Head of caudate nucleus (tissue), 42 donors: Measurements from ENCODE around the gene IPO13.

Source experiments
- DNase-seq, 42 donors: peaks; one replicate each; pipeline versions ENCODE4 v3.0.0 to v3.0.0-alpha.2; 2020 to 2021; ENCODE audit warnings: mixed read lengths in 7 of 42
- intact Hi-C: fragments of 100-400 bp; cut with DNase I; formaldehyde crosslinking; loops from one replicate; pipeline ENCODE4 v1.15.0; 2022

IPO13 gene

GRCh38 chr1:43924516-43924915 lies 22.2 kb upstream of the IPO13 start:
- intact Hi-C loops = no loop called here
- DNase-seq = no peak

DNA sequence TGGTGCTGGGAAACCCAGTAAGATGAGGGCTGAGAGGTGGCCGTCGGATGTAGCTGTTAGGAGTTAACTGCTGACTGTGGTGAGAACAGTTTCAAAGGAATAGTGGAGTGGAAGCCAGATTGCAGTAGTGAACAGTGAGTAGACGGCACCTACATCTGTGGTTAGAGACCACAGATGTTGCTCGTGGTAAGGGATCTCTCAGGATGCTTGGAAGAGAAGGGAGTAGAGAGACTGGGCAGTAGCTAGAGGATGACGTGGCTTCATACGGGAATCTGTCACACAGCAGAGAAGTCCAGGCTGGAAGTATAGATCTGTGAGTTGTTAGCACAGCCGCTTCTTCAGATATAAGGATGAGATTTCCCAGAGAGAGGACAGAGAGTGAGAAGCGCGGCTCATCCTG lies 20.9 kb upstream of the IPO13 start:
- DNase-seq = no peak
- intact Hi-C loops = loop anchor here (5.0 kb wide), 1 partner anchor 324 kb away; no protein-coding TSS in a partner anchor

DNA sequence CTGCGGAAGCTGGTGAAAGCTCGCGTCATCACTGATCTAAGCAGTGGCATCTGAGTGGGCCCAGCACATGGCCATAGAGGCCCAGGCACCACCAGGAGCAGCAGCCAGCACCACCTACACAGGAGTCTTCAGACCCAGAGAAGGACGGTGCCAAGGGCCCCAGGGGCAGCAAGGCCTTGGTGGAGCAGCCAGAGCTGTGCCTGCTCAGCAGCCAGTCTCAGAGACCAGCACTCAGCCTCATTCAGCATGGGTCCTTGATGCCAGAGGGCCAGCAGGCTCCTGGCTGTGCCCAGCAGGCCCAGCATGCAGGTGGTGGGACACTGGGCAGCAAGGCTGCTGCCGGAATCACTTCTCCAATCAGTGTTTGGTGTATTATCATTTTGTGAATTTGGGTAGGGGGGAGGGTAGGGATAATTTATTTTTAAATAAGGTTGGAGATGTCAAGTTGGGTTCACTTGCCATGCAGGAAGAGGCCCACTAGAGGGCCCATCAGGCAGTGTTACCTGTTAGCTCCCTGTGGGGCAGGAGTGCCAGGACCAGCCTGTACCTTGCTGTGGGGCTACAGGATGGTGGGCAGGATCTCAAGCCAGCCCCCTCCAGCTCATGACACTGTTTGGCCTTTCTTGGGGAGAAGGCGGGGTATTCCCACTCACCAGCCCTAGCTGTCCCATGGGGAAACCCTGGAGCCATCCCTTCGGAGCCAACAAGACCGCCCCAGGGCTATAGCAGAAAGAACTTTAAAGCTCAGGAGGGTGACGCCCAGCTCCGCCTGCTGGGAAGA lies 16.4 kb upstream of the IPO13 start:
- intact Hi-C loops = loop anchor here (5.0 to 10.0 kb wide), 3 partner anchors 104 to 406 kb away; partner anchors contain the start of gene SLC6A9
- DNase-seq = peak in 6 of 42 donors; percentile 37 to 53 (median 44)

GRCh38 chr1:43930949-43931275 lies 15.8 kb upstream of the IPO13 start:
- intact Hi-C loops = loop anchor here (5.0 to 10.0 kb wide), 3 partner anchors 104 to 406 kb away; partner anchors contain the start of gene SLC6A9
- no peak for DNase-seq

DNA sequence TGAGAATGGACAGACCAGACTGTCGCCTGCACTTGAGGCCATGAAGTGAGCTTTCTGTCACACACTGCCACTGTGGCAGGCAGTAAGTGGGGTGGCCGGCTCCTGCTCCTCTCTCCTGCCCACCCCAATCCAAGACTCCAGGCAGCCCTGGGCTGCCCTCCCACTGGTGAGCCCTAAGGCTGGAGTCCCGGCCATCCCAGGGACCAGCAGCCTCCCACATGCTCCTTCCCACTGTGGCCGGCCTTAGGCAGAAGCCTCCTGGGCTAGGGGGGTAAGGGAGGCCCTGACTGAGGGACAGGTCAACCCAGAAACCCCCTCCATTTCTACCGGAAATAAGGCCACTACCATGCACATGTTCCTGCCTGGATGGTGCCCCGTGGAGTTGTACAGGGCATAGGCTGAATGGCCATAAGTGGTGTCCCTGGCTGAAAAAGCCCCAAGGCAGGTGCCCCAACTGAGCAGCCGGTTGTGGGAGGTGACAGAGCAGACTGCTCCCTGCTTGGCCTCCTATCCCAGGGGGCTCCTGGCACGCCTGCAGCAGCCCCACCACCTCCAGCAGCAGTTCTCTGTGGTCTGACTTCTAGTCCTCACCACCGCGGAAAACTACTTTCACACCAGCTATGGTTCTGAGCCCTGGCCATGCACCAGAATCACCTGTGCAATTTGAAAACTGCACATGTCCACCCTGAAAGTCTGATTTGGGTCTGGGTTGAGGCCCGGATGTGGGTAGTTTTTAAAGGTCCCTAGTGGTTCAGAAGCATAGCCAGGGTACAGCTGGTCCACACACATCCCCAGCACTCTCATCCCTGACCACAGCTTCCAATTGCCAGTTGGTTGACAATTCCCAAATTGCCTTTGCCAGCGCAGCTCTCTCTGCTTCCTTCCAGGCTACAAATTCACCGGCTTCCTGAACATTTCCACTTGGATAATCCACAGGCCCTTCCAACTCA lies 14.8 kb upstream of the IPO13 start:
- intact Hi-C loops = loop anchor here (5.0 to 10.0 kb wide), 3 partner anchors 103 to 407 kb away; partner anchors contain the start of gene SLC6A9
- no peak for DNase-seq

- no peak for DNase-seq
- intact Hi-C loops = loop anchor here (5.0 to 10.0 kb wide), 3 partner anchors 102 to 408 kb away; partner anchors contain the start of gene SLC6A9
Observed at GRCh38 chr1:43932786-43933385, 13.9 kb upstream of the IPO13 start.

DNA sequence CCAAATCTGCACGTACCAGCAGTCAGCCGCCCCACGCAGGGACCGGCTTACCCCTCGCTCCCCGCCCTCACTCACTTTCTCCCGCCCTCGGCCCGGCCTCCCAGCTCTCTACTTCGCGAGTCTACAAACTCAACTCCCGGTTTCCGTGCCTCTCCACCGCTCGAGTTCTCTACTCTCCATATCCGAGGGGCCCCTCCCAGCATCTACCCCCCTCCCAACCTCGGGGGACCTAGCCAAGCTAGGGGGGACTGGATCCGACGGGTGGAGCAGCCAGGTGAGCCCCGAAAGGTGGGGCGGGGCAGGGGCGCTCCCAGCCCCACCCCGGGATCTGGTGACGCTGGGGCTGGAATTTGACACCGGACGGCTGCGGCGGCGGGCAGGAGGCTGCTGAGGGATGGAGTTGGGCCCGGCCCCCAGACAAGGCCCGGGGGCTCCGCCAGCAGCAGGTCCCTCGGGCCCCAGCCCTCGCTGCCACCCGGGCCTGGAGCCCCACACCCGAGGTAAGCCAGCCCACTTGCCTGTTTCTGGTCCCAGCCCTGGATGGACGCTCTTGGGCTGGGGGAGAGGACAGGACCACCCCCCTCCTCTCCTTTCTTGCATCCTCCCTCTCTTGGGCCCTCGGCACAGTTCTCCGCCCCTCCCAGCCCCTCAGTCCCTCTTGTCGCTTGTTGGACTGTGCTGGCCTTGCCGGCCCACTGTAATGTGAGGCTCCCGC lies 13.2 kb upstream of the IPO13 start, which contains the start of gene ARTN:
TSS of gene ARTN (plus strand) at position 416 of the 715 bp plus-strand sequence. CDS start 1,856 bp downstream, outside the sequence.
- peak in 3 of 42 donors; percentile 26 to 39 (median 35) for DNase-seq
- intact Hi-C loops = loop anchor here (5.0 to 10.0 kb wide), 3 partner anchors 101 to 409 kb away; partner anchors contain the start of gene SLC6A9

DNA sequence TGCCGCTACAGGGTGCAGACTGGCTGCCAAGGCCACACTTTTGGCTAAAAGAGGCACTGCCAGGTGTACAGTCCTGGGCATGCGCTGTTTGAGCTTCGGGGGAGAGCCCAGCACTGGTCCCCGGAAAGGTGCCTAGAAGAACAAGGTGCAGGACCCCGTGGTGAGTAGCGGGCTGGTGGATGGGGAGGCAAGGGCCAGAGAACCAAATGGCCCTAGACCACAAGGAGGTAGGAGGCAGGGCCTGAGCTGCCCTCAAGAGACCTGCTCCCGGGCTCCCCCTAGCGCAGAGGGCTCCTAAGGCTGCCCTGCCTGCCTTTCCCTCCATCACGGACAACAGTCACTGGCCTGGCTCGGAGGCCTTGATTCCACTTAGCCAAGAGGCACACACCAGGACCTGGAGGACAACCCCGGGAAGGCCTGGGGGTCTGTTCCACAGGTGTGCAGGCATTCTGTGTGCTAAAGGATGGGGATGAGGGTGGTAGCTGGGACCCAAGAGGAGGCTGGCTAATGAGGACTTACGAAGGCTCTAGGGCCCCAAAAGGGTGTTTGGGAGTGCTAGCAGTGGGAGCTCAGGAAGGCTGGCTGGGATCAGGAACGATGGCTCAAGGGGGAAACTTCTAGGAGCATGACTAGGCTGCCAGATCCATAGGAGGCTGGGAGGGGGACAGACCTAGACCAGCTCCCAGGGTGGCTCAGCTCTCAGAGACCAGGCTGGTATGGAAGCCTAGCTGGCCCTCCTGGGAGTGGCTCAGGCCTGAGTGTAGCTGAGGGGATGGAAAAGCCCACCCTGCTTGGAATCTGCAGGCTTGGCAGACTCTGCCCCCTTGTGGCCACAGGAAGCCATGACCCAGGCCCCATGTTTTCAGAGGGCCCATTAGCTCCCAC lies 12.4 kb upstream of the IPO13 start:
- DNase-seq = peak in 40 of 42 donors; percentile 46 to 89 (median 70)
- intact Hi-C loops = loop anchor here (5.0 to 10.0 kb wide), 3 partner anchors 100 to 410 kb away; partner anchors contain the start of gene SLC6A9

GRCh38 chr1:43934986-43935324 lies 11.8 kb upstream of the IPO13 start:
- intact Hi-C loops = loop anchor here (5.0 to 10.0 kb wide), 3 partner anchors 100 to 410 kb away; partner anchors contain the start of gene SLC6A9
- no peak for DNase-seq

GRCh38 chr1:43935711-43936427 lies 10.9 kb upstream of the IPO13 start:
- peak in 2 of 42 donors; percentile 14 to 23 for DNase-seq
- intact Hi-C loops = loop anchor here (10.0 kb wide), 2 partner anchors 99 to 411 kb away; partner anchors contain the start of gene SLC6A9

DNA sequence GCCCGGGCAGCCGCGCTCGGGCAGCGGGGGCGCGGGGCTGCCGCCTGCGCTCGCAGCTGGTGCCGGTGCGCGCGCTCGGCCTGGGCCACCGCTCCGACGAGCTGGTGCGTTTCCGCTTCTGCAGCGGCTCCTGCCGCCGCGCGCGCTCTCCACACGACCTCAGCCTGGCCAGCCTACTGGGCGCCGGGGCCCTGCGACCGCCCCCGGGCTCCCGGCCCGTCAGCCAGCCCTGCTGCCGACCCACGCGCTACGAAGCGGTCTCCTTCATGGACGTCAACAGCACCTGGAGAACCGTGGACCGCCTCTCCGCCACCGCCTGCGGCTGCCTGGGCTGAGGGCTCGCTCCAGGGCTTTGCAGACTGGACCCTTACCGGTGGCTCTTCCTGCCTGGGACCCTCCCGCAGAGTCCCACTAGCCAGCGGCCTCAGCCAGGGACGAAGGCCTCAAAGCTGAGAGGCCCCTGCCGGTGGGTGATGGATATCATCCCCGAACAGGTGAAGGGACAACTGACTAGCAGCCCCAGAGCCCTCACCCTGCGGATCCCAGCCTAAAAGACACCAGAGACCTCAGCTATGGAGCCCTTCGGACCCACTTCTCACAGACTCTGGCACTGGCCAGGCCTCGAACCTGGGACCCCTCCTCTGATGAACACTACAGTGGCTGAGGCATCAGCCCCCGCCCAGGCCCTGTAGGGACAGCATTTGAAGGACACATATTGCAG lies 10.2 kb upstream of the IPO13 start:
- peak in 21 of 42 donors; percentile 23 to 67 (median 54) for DNase-seq
- intact Hi-C loops = loop anchor here (10.0 kb wide), 2 partner anchors 98 to 412 kb away; partner anchors contain the start of gene SLC6A9

GRCh38 chr1:43937179-43937865 lies 9.4 kb upstream of the IPO13 start:
- no peak for DNase-seq
- intact Hi-C loops = loop anchor here (10.0 kb wide), 2 partner anchors 97 to 413 kb away; partner anchors contain the start of gene SLC6A9

- intact Hi-C loops = loop anchor here (10.0 kb wide), 2 partner anchors 96 to 414 kb away; partner anchors contain the start of gene SLC6A9
- DNase-seq = no peak
Observed at GRCh38 chr1:43938383-43938782, 8.4 kb upstream of the IPO13 start.

DNA sequence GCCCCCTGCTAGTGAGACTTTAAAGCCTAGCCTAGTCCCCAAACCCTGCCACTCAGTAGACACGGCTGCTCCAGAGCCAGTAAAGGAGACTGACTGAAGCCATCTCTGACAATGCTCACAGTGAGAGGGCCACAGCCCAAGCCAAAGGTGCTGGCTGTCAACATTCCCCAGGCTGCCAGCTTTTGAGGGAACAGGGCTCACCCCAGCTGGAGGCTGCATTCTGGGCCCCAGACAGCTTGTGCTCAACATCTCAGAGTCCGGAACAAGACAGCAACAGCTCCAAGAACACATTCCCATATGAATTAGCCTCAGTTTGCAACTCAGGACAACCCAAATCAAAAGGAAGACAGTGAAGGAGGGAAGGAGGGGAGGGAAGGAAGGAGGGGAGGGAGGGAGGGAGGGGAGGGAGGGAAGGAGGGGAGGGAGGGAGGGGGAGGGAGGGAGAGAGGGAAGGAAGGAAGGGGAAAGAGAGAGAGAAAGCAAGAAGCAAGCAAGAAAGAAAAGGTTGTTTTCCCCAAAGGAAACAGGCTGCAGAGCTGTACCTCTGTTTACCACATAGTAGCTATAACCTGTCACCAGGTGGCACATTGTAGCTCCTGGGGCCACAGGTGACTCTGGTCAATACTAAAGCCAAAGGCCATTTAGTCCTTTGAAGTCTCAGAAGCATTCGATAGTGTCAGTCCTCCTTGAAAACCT lies 7.7 kb upstream of the IPO13 start:
- DNase-seq = peak in 7 of 42 donors; percentile 22 to 63 (median 48)
- intact Hi-C loops = loop anchor here (10.0 kb wide), 2 partner anchors 96 to 414 kb away; partner anchors contain the start of gene SLC6A9
